ENCODE results near the gene ILRUN.

DNA sequence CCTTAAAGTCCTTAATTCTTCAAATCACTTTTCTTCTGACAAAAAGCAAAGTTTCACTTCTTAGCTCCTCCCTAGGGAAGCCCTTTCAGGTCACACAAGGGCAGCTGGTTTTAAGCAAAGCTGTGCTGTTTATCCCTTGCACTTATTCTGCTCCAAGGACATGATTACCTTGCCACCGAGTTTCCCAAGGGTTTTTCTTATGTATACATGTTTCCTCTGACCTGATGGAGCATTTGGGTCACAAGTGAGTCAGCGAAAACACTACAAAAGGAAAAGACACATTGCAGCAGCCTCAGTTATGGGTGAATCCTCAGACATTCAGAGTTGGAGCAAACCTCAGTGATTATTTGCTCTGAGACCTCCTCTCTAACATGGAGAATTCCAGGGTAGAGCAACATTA is 26.6 kb upstream of the ILRUN start:
- TF ChIP-seq, protein P1, sequence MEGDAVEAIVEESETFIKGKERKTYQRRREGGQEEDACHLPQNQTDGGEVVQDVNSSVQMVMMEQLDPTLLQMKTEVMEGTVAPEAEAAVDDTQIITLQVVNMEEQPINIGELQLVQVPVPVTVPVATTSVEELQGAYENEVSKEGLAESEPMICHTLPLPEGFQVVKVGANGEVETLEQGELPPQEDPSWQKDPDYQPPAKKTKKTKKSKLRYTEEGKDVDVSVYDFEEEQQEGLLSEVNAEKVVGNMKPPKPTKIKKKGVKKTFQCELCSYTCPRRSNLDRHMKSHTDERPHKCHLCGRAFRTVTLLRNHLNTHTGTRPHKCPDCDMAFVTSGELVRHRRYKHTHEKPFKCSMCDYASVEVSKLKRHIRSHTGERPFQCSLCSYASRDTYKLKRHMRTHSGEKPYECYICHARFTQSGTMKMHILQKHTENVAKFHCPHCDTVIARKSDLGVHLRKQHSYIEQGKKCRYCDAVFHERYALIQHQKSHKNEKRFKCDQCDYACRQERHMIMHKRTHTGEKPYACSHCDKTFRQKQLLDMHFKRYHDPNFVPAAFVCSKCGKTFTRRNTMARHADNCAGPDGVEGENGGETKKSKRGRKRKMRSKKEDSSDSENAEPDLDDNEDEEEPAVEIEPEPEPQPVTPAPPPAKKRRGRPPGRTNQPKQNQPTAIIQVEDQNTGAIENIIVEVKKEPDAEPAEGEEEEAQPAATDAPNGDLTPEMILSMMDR (IDR thresholded peaks at IDR 0.05), result no peak
- no peak for TF ChIP-seq POLR2A (IDR thresholded peaks at IDR 0.05)

All from uterus (tissue), 2 donors.